Calu3 (cell line): Measurements from ENCODE around the gene NEMP2. TPM values are rescaled to one million over a fixed set of nuclear protein-coding genes. Genes with fewer than 3 reads are reported as not detected.
"Not testable (repeated sequence)": the region's sequence is repeated elsewhere in the genome, so short reads cannot be mapped to it uniquely, and the experiment has no call there.

Source experiments
- BruUV-seq: library from RNA; stranded (reverse); fragments of 400-500 nt; replicated peaks from 2 replicates; lab custom pipeline; 2021; lab: Mats Ljungman, UMichigan
- CTCF ChIA-PET: fragments of 300-600 bp; sonication (Branson Sonifier 250); formaldehyde crosslinking; loops from one replicate; lab custom pipeline; 2022; ENCODE audit warnings: antibody characterized with exemption; lab: Charles Lee
- DNase-seq: peaks from one replicate; pipeline ENCODE4 v3.0.0; 2022
- H3K27ac Mint-ChIP-seq: one replicate; pipeline ENCODE4 v1.8.0; 2022; ENCODE audit warnings: mixed read lengths; ENCODE audit not compliant: unreplicated experiment
- H3K27me3 Mint-ChIP-seq: one replicate; pipeline ENCODE4 v1.8.0; 2022; ENCODE audit warnings: mixed read lengths; ENCODE audit not compliant: unreplicated experiment
- H3K36me3 Mint-ChIP-seq: one replicate; pipeline ENCODE4 v1.8.0; 2022; ENCODE audit warnings: mild to moderate bottlenecking, moderate library complexity, mixed read lengths; ENCODE audit not compliant: insufficient read depth, unreplicated experiment
- H3K4me1 Mint-ChIP-seq: one replicate; pipeline ENCODE4 v1.8.0; 2022; ENCODE audit warnings: mild to moderate bottlenecking, low read depth, mixed read lengths; ENCODE audit not compliant: unreplicated experiment
- H3K4me3 Mint-ChIP-seq: one replicate; pipeline ENCODE4 v1.8.0; 2022; ENCODE audit warnings: mild to moderate bottlenecking, low read depth, moderate library complexity, mixed read lengths; ENCODE audit not compliant: unreplicated experiment
- H3K9me3 Mint-ChIP-seq: one replicate; pipeline ENCODE4 v1.8.0; 2022; ENCODE audit warnings: low read depth, mixed read lengths; ENCODE audit not compliant: unreplicated experiment
- intact Hi-C: fragments of 100-400 bp; cut with micrococcal nuclease; formaldehyde crosslinking; loops from one replicate; pipeline ENCODE4 v1.10.0; 2022; ENCODE audit not compliant: unreplicated experiment
- total RNA-seq: library from RNA; stranded (reverse); gene quantifications from 2 replicates; pipeline ENCODE4 v1.2.3, GENCODE V29; 2022
- TF ChIP-seq, protein P1 (sequence below): fragments of 200-600 bp; IDR thresholded peaks from one replicate; pipeline ENCODE4 v1.8.0; 2022; ENCODE audit warnings: antibody characterized with exemption; ENCODE audit not compliant: unreplicated experiment

NEMP2 gene
- total RNA-seq, 1 experiment from 2014 or later, result 10.2 TPM

DNA sequence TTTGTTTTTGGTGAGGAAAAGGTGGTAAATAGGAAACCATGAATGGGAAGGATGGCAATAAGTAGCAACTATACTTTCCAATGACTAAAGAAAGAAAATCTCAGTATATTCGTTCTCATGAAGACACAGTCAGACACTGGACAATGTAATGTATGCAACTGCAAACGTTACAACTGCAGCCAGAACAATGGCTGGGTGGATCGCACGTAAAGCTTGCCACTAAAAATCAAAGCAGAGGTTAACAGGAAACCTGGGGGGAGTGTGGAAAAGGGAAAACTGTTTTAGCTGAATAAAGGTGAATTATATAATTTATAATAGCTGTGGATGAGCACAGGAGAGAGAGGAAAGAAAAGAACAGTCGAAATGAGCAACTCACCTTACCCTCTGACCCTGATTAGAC, 33.3 kb downstream of the NEMP2 start:
- Mint-ChIP-seq H3K36me3 (no peaks in the 10 kb centered on the region), H3K4me3 (no peak overlapping the region), H3K27ac (no peak overlapping the region), H3K9me3 (no peaks in the 10 kb centered on the region), H3K27me3 (no peaks in the 10 kb centered on the region), H3K4me1 (peaks cover 14% of the 10 kb centered on the region)
- TF ChIP-seq, protein P1, sequence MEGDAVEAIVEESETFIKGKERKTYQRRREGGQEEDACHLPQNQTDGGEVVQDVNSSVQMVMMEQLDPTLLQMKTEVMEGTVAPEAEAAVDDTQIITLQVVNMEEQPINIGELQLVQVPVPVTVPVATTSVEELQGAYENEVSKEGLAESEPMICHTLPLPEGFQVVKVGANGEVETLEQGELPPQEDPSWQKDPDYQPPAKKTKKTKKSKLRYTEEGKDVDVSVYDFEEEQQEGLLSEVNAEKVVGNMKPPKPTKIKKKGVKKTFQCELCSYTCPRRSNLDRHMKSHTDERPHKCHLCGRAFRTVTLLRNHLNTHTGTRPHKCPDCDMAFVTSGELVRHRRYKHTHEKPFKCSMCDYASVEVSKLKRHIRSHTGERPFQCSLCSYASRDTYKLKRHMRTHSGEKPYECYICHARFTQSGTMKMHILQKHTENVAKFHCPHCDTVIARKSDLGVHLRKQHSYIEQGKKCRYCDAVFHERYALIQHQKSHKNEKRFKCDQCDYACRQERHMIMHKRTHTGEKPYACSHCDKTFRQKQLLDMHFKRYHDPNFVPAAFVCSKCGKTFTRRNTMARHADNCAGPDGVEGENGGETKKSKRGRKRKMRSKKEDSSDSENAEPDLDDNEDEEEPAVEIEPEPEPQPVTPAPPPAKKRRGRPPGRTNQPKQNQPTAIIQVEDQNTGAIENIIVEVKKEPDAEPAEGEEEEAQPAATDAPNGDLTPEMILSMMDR, result no peak
- TSS peak; percentile 71 for BruUV-seq
- no peak for DNase-seq
- CTCF ChIA-PET, result no interaction called here
- intact Hi-C loops, result no loop called here

DNA sequence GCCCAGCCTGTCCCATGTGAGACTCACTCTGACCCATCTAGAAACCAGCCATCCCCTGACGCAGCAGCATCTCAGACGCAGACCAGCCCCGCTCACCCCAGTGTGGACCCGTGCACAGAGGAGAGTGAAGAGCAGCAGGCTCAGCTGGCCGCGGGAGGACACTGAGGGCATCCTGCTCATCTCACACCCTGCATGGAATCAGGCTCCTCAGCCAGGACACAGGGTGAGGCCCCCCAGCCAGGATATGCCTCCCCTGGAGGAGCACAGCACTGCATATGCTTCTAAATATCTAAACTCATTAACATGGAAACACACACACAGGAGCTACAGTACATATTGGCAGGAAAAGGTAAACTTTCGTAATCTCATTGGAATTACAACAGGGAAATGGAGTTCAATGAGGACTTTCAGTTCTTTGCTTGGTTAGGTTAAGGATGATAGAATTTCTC, 34.4 kb downstream of the NEMP2 start:
- intact Hi-C loops, result no loop called here
- Mint-ChIP-seq H3K27ac (no peak overlapping the region), H3K4me1 (peaks cover 9% of the 10 kb centered on the region), H3K4me3 (no peak overlapping the region), H3K27me3 (no peaks in the 10 kb centered on the region), H3K9me3 (no peaks in the 10 kb centered on the region), H3K36me3 (no peaks in the 10 kb centered on the region)
- DNase-seq, result no peak
- no TSS peak for BruUV-seq
- CTCF ChIA-PET, result no interaction called here
- TF ChIP-seq, protein P1, result no peak

DNA sequence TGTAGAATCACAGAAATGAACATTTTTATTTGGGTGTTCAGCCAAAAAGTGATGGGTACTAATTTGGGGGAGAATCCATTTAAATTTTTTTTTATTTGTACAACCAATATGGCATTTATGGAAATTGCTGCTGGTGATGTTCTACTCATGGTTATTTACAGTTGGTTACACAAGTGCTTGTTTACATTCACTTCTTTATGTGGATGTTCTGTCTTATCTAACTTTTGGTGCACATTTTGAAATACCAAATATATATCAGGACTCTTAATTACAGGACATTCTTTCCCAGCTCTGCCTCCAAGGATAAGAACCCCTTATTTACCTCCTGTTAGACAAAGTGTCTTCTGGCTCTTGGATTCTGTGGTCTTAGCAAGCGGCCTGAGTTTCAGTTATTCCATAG, 35.2 kb downstream of the NEMP2 start:
- H3K4me3 Mint-ChIP-seq, result no peak overlapping the region
- no peak for DNase-seq
- peaks cover 9% of the 10 kb centered on the region for H3K4me1 Mint-ChIP-seq
- BruUV-seq, result no TSS peak
- H3K36me3 Mint-ChIP-seq, result no peaks in the 10 kb centered on the region
- CTCF ChIA-PET, result no interaction called here
- H3K9me3 Mint-ChIP-seq, result no peaks in the 10 kb centered on the region
- H3K27ac Mint-ChIP-seq, result no peak overlapping the region
- H3K27me3 Mint-ChIP-seq, result no peaks in the 10 kb centered on the region
- TF ChIP-seq, protein P1, result no peak
- intact Hi-C loops, result no loop called here

DNA sequence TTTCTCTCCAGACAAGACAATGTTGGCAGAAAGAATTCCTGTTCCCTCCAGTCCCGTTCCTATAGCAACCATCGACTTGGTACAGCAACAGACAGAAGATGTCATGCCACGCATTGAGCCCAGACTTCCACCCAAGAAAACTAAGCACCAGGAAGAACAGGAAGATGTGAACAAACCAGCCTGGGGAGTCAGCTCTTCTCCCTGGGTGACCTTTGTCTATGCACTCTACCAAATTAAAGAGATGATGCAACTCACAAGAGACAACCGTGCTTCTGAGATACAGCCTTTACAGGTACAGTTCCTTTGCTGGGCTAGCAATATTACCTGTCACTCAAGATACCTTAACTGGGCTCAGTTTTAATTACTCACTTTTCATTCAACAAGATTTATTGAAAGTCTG, 37.1 kb downstream of the NEMP2 start:
- no TSS peak for BruUV-seq
- no peak for DNase-seq
- CTCF ChIA-PET, result no interaction called here
- TF ChIP-seq, protein P1, result no peak
- Mint-ChIP-seq H3K27me3 (no peaks in the 10 kb centered on the region), H3K4me3 (no peak overlapping the region), H3K36me3 (no peaks in the 10 kb centered on the region), H3K27ac (no peak overlapping the region), H3K9me3 (no peaks in the 10 kb centered on the region), H3K4me1 (peaks cover 9% of the 10 kb centered on the region)
- intact Hi-C loops, result no loop called here

DNA sequence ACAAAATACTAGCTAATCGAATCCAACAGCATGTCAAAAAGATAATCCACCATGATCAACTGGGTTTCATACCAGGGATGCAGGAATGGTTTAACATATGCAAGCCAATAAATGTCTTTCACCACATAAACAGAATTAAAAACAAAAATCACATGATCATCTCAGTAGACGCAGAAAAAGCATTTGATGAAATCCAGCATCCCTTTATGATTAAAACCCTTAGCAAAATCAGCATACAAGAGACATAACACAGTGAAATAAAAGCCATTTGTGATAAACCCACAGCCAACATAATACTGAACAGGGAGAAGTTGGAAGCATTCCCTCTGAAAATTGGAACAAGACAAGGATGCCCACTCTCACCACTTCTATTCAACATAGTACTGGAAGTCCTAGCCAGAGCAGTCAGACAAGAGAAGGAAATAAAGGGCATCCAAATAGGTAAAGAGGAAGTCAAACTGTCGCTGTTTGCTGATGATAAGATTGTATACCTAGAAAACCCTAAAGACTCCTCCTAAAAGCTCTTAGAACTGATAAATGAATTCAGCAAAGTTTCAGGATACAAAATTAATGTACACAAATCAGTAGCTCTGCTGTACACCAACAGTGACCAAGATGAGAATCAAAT, 39.8 kb downstream of the NEMP2 start:
- H3K27ac Mint-ChIP-seq, DNase-seq, H3K4me1 Mint-ChIP-seq, H3K27me3 Mint-ChIP-seq, BruUV-seq, H3K36me3 Mint-ChIP-seq, intact Hi-C loops, H3K4me3 Mint-ChIP-seq, CTCF ChIA-PET, H3K9me3 Mint-ChIP-seq: not testable (repeated sequence)
